HG03558 (cell line): ENCODE measurements around the gene TAL1.

ENCODE experiments used
- ATAC-seq: cut with Tn5 transposase; IDR thresholded peaks from one replicate; pipeline ENCODE4 v1.9.1; 2021; ENCODE audit warnings: moderate number of reproducible peaks; ENCODE audit not compliant: unreplicated experiment; ENCODE audit errors: extremely low read depth

The TAL1 gene

DNA sequence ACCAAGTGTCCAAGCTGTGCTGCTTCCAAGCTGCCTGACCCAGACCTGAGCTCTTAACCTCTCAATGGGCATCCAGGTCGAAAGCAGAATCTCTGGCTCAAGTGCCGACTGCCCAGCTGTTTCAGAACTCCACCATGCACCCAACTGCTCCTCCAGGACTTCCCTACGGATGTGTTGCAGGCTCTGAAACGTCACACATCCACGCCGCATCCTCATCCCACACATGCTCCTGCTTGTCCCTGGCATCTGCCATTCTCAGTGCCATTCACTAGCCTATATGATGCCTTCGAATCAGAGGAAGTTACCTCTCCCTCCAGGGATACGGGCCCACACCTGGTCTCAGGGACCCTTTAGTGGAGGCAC is 53.4 kb downstream of the TAL1 start:
- ATAC-seq, result no peak

DNA sequence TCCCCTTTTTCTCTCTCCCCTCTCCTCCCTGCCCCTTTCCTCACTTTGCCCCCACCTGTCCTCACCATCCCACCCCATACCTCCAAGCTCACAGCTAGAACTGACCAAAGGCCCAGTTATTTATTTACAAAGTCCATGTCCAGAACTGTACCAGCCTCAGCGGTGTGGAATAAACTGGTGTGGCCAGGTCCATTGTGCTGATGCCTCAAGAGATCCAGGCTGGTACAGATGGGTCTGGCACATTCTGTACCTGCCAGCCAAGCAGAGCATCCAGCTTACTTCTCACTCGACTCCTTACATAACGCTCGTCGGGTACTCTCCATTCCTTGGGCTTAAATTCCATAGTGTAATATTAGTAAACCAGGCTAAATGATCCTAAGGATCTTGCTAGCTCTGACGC is 54.0 kb downstream of the TAL1 start:
- no peak for ATAC-seq

DNA sequence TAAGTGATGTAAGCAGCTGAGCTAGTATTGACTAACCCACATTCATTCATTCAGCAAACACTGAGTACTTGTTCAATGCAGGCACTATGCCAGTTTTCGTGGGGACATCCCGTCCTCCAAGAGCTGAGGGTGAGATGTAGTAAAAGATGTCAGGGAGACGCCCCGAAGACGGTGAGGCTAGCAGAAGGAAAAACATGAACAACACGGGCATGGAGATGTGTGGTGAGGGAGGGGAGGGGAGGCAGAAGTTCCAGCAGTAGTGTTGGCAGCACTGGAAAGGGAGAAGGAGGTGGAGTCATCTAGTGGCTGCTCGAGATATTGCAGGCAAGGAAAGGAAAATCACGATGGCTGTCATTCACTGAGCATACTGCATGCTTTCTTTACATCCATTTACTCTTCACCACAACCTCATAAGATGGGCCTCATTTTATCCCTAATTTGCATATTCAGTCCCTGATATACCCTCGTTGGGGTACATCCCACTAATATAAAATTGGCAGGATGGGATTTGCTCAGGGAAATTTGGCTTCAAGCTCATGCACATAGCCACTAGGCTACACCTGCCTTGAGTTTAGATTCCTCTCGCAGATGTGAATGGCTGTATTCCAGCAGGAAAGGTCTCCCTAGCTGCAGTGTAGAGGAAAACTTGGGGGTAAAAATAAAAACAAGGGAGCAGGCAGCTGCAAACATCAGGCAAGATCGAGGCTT is 56.6 kb downstream of the TAL1 start:
- ATAC-seq, result no peak

DNA sequence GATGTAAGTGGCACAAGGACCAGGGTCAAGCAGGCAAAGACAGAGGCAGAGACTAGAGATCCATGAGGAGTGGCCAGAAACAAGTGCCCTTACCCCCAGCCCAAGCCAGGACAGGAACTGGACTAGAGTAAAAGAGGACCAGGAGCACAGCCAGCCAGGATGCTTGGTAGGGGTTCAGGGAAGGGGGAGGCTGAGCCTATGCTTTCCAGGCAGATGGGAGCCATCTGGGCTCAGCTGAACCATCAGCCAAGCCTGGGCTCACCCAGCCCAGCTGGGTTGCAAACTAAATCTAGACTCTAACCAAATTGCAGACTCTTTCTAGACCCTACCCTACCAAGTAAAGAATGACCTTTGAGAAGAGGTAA is 57.4 kb downstream of the TAL1 start:
- ATAC-seq, result no peak

DNA sequence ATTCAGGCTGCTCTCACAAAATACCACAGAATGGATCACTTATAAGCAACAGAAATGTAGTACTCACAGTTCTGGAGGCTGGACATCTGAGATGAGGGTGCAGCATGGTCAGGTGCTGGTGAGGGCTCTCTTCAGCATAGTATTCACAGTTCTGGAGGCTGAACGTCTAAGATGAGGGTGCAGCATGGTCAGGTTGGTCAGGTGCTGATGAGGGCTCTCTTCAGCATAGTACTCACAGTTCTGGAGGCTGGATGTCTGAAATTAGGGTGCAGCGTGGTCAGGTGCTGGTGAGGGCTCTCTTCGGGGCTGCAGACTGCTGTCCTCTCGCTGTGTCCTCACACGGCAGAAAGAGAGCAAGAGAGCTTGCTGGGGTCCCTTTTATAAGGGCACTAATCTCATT is 59.2 kb downstream of the TAL1 start:
- no peak for ATAC-seq
